Activated gamma-delta T cell treated with anti-CD3 and anti-CD28 coated beads, Interleukin-2, amount 50 U/mL, for 16 hours (primary cell): ENCODE results near the gene ANKRA2.
A peak's percentile ranks its signal among the peaks of the same experiment; 100 is the strongest.
"Not testable (repeated sequence)": the region's sequence is repeated elsewhere in the genome, so short reads cannot be mapped to it uniquely, and the experiment has no call there.

ENCODE experiments used
- DNase-seq: peaks from one replicate; pipeline ENCODE4 v3.0.0-alpha.2; 2020; ENCODE audit warnings: low read depth

ANKRA2 gene

DNA sequence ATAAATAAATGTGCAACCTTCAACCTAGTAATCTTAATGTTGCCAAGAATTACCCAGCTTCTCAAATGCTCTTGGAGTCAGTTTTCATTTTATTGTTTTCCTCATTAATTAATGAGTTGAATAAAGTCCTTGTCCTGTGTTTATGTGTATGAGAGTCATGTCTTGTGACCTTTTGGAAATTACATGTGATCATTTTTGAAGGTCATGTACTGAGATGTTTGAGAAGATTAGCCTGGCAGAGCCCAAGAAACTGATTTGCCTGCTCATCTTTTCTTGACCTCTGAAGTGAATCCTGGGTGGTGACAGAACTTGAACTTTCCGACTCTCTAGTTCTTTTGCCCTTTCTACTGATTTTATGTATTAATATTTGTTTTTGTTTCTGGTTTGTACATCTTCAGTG lies 15.4 kb downstream of the ANKRA2 start:
- no peak for DNase-seq

DNA sequence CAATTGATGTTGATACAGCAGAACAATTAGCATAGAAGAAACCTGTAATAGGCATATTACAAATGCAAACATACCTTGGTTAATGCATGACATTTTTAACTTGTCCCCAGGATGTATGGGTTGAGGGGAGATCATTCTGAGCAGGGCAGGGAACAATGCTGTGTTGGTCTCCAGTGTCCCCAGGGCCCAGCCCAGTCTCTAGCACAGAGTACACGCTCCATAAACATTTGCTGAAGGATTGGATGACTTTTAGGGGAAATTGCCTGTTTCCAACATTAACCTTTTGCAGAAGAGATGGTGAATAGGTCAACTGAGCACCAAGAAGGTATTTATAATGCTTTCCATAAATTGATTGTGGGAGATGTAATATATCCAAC lies 20.0 kb downstream of the ANKRA2 start:
- no peak for DNase-seq

DNA sequence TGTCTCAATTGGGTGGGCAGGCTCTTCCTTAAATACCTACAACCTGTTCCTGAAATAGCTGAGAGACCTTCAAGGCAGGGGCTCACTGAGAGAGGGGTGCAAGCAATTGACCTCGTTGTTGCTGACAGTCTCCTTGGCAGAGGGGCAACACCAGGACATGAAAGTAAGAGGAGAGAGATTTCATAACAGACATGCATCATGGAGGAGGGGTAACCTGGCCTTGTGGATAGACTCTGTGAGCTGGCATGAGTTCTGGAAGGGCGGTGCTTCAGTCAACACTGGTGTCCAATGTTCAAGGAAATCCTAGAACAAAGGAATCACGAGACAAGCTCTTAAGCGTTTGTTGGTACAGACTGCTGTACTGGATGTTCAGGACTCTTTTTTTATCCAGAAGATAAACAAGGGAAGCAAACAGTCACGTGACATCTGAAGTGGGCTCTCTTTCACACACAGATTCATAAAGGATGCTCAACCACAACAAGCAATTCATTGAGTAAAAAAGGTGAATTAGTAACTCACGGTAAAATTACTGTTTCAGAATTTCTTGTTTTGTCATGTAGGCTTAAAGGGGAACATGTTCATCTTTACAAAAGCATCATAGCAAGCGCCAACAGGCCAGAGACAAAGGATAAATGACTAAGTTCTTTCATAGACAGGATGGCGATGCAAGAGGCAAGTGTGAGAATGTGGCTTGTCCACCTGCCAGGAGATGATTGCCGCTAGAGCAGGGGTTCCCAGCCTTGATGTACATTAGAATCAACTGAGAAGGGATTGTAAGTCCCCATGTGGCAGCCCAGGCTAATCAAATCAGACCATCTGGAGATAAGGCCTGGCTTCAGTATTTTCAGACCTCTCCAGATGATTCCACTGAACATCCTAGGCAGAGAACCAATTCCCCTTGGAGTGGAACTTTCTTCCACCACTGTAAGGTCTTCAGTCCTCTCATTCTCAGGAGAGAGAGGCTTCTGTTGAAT lies 20.7 kb downstream of the ANKRA2 start:
- no peak for DNase-seq

DNA sequence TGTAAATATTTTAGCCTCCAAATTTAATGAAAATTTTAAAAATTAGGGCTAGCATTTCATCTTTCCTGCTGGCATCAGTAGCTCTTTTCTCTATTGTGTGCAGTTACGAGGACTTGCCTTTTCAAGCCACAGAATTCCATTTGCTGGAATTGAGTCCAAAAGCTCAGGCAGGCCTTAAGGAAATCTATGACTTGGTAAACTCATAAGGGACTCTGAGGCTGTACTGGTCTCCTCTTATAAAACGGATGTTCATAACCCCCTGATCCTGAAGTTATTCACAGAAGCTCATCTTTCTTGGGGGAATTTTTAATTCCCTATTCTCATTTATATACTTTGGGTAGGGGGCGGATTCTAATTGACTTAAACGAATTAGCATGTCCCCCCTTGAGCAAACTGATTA lies 23.4 kb downstream of the ANKRA2 start:
- no peak for DNase-seq

DNA sequence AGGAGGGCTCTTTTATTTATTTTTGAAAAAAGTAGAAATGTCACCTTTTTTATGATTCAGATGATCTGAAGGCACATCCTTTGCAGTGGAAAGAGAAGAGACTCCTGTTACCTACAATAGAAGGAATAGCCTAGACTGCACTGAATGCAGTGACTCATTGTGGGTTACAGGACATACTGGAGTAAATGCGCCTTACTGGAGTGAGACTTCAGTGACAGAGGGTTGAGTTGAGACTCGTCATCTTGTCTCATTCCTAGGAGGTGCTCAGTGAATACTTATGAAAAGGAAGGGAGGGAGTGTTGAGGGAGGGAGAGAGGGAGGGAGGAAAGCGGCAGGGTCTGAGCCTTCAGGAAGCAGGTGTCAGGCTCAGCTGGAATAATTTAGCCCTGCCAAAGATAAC lies 25.2 kb downstream of the ANKRA2 start:
- no peak for DNase-seq

DNA sequence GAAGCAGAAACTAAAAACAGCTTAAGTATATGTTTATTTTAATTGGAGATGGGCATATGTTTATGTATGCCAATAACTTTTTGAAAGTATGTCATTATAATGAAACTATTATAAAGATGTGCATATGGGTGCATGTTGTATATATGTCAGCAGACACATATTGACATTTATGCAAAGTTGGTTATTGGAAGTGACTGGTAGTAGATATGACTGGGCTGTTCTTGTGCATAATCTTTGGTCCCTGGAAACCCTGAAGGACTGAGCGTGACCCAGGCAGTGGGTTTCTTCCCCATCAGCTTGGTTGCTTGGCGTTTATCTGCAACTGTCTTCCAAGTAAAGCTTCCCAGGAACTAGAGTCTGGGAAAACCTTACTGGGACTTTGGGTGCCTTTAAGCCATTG lies 25.7 kb downstream of the ANKRA2 start:
- no peak for DNase-seq

DNA sequence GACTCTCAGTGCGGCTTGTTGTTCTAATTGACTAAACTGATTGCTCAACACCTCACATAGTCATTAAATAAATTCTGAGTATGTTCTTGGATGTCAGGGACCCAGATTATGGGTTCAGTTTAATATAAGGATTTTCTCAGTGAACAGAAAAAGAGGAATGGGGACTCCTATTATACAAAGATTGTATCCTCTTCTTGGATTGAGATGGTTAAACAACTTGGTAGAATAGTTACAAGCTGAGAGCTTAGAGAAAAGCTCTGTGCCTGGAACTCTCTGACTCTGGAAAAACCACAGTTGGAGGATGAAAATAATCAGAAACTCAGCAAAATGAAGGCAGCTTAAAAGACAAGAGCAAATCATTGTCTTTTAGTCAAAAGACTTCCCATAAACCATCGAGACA lies 30.5 kb downstream of the ANKRA2 start:
- no peak for DNase-seq

DNA sequence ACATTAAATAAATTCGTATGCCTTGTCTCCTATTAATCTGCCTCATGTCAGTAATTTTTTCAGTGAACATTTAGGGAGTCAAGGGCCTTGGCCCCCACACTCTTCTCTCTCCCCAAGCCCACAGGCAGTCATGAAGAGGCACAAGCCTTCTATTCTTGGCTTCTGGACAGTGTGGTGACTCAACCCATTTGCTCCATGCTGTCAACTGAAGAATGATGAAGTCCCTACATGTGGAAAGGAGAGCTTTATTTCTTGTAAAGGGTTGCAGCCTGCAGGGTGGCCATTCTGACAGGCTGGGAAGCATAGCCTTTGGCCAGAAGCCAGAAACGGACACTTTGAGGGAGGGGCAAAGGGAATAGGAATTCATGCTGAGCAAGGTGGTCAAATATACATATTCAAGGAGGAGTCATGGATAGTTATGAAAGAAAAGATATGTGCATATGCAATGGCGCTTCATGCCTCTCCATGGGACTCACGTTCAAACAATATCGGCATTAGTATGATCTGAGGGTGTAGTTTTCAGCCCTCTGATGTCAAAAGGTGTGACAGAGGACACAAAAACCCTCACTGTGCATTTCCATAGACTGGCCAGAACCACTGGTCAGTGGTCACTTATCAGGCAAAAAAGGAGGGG lies 31.3 kb downstream of the ANKRA2 start:
- DNase-seq: no peak

DNA sequence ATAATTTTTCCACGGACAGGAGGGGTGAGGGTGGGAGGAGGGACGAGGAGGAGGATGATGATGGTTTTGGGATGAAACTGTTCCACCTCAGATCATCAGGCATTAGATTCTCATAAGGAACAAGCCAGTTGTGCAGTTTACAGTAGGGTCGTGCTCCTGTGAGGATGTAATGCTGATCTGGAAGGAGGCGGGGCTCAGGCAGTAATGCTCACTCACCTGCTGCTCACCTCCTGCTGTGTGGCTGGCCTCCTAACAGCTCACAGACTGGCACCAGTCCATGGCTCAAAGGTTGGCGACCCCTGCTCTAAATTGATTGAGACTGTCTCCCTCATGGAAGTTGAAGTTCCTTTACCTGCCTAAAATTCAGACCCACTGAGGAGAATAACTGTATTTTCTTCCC lies 33.2 kb downstream of the ANKRA2 start:
- DNase-seq: no peak

DNA sequence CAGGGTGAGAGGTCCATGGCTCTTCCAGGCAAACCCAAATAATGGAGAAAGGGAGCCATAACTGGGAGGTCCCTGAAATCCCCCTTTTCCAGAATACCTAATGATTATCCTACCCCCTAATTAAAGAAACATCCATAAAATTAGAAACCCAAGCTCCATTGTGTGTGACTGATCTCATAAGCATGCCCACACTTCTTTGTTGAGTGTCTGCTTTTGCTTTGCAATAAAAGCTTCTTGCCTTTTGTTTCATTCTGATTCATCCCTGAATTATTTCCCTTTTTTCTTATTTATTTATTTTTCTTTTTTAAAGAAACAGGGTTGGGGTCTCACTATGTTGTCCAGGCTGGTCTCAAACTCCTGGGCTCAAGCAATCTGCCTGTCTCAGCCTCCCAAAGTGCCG lies 34.1 kb downstream of the ANKRA2 start:
- no peak for DNase-seq

DNA sequence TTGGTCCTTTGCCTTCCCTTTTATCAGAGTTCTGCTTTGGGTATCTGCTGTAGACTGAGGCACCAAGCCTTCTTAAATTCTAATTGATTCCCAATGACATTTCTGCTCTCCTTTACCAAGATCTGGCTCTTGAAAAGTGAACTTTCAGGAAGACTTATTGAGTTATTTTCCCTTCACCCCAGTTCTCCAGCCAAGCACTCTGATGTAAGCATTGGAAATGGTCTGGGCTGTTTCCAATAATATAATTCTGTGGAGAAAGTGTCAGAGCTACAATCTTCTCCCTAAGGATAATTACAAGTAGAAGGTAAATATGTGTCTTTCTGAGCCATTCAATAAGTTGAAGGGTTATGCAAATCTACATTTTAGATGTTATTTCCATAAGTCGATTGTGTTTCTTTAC lies 36.4 kb downstream of the ANKRA2 start:
- DNase-seq: no peak

DNA sequence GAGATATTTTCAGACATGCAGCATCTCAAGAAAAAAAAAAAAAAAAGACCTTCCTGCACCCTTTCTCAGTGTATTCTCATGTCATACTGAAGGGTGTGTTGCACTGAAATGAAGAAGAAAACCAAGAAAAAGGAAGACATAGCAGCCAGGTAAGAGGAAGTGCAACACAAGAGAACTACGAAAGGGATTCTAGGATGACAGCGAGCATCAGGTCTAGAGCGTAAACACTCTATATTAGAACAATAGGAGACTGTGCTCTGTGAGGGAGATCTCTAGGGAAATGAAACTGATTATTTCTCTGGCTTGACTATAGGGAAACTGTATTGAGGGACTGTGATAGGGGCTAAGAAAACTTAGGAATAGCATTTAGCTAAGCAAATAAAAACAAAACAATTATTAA lies 37.2 kb downstream of the ANKRA2 start:
- DNase-seq: no peak

DNA sequence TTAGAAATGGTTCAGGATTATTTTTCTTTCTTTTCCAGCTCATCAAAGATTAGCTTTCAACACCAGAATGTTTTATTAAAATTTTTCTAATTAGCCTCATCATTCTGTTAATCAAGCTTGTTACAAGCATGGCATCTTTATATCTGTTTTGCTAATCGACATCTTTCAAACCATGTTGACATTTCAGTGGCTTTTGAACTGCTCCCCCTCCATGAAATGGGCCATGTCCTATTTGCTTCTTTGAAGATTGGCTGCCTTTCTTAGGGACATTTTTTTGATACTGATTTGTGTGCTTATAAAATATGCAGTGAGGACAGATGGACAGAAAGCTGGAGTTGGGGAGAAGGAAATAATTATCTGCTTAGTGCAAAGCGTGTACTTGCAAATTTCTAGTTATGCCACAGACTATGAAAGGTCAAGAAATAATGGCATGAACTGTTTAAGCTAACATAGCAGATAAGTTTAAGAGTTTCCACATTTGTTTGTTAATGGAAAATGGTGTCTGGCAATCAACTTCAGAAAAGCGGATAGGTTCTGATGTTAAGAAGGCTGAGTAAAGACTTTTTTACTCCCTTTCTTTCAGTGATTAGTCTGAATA lies 39.7 kb downstream of the ANKRA2 start:
- DNase-seq: no peak

DNA sequence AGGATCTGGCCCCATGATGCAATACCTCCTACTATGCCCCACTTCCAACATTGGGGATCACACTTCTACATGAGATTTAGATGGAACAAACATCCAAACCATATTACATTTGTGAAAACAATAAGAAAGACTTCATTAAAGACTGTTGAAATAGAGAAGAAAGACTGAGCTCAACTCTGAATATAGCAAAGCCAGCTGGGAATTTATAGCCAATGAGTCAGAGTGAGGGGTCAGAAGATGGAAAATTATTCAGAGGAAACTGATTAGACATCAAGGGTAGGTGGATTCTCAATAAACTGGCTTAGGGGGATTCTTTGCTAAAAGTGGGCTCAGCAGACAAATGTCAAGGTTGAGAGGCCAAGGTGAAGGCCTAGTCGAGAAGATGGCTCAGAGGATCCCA lies 41.6 kb downstream of the ANKRA2 start:
- no peak for DNase-seq

DNA sequence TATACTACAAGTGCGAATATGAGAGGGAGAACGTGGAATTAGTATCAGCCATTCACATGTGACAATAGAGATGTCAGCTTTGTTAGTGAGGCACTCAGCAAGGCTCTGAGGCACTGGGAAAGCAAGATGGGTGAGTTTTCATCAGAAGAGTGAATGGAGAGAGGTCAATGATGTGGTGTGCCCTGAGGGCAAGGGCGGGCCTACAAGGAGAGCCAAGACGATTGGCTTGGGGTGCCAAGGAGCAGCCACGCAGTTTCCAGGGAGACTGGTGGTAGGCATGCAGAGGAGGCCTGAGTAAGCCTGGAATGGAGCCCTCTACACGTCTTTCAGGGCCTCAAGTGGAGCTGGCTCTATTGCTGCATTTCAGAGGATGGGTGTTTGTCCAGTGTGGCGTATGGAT lies 42.5 kb downstream of the ANKRA2 start:
- no peak for DNase-seq

DNA sequence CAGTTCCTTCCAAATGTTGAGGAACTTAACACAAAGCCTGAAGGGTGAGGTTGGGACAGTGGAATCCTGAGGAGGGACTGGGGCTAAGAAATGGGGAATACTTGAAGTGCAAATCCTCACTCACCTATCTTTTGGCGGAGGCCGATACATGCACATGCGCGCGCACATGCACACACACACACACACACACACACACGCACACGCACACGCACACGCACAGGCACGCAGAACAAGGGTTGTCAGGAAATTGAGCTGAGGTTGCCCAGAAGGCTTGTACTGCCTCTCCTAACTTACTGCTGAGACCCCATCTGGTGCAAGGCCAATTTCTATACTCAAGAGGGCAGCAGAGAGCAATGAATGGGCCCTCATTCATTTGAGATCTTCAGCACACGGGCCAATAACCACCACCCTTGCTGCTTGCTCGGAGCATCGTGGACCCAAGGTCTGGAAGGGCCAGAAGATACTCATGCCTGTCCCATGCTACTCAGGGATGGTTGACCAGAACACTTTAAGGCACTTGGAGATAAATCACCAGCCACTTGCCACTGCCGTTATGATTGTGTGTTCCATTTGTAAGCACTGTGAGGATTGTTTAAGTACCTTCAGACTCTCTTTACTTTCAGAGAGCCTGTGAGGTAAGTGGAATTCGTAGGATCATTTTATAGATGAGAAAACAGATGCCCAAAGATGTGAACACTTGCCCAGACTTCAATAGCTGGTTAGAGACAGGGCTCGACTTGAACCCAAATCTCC lies 45.7 kb downstream of the ANKRA2 start:
- DNase-seq: peak; percentile 52

DNA sequence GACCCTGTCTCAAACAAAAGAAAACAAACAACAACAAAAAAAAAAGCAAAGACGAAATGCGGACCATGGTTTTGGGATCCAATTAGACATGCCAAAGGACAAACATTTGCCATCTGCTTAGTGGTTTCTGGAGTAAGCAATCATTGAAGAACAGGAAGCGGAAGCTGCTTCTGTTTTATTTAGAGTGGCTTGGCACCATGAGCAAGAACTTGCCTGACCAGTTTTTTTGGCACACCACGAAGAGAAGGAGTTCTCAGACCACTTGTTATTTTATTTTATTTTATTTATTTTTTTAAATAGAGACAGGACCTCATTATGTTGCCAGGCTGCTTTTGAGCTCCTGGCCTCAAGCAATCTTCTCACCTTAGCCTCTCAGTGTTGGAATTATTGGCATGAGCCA lies 50.2 kb downstream of the ANKRA2 start:
- no peak for DNase-seq

DNA sequence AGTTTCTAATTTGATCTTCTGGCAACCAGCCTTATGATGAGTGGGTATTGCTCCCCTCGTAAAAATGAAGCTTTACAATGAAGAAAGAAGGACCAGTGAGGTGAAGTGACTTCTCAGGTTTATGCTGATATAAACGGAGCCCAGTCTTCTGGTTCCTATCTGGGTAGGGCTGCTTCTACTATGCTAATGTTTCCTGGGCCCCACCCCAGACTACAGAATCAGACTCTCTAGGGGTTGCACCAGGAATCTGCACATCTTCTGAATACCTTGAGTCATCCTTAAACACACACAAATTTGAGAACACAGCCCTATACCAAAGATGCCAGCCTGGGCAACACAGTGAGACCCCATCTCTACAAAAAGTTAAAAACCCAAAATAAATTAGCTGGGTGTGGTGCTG lies 51.0 kb downstream of the ANKRA2 start:
- no peak for DNase-seq

DNA sequence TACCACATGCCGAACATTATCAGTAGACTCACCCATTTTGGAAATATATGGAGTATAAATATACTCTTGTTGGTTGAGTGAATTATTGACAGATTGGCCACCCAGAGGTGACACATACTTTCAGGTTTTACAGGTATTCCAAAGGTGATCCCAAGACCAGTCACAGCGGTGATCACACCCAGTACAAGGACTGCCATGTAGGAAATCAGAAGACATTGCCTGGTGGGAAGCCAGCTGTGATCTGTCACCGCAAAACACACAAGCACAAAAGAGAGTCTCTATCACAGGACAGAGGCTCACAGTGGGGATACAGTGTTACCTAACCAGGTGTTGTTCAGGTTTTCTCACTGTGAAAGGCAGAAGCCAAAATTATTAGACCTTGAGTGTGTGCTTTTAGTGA lies 51.4 kb downstream of the ANKRA2 start:
- no peak for DNase-seq

DNA sequence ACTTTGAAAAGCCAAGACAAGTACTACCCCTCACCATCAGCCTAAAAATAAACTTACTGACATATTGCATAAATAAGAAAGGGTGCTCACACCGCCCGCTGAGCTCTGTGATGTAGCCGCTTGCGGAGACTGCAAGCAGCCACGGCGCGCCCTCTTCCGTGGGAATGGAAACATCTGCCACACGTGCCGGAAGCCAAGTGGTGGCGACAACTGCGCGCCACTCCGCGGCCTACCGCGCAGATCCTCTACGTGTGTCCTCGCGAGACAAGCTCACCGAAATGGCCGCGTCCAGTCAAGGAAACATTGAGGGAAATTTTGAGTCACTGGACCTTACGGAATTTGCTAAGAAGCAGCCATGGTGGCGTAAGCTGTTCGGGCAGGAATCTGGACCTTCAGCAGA lies 56.9 kb downstream of the ANKRA2 start:
- not testable (repeated sequence) for DNase-seq

DNA sequence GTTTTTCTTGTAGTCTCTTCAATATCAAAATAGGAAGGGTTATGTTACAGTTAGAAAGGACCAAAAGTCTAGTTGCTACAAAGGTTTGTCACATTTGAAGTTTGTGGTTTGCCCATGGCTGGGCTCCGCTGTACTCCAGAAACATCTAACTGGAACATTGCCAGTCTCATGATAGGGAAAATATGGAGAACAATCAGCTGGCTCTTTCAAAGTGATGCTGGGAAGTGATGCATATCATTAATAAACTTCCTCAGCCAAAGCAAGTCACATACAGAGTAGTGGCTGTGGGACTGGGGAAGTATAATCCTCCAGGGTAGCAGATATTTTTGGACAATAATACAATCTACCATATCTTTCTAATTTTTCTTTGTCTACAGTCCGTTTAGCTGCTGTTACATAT lies 58.4 kb downstream of the ANKRA2 start:
- DNase-seq: no peak

DNA sequence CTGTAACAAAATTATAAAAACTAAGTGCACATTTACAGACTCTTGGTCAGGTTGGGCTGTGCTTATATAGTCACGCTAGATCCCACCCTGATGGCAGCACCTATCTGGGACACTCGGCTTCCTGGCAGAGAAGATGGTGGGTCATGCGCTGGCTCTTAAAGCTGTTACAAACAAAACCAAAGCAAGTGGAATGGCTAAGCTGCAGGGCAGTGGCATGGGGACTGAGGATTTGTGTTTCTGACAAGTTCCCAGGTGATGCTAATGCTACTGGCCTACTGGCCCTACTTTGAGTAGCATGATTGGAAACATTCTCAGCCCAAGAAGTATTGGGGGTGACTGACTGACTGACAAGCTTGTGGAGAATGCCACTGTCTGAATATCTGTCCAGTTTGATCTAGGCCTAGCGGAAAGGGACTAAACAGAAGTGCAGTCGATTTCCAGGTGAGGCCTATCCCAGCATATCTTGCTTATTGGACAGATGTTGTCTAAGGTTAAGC lies 58.9 kb downstream of the ANKRA2 start:
- no peak for DNase-seq
